Adrenal gland (tissue), 5 donors: ENCODE results near the gene TBC1D2B.

Experiments
- CTCF ChIP-seq, 6 experiments: fragments of 450-650 bp in 4 of 6; fragments of 200-600 bp in 2 of 6; sonication (generic) in 1 of 6; IDR thresholded peaks; 1 replicate in 5 of 6; 2 replicates in 1 of 6; pipeline versions ENCODE4 v1.5.1 to v1.8.0; 2016 to 2021; ENCODE audit warnings: antibody characterized with exemption in 6 of 6, mild to moderate bottlenecking in 2 of 6, moderate library complexity in 1 of 6
- POLR2A ChIP-seq, 2 donors: fragments of 450-650 bp; IDR thresholded peaks; one replicate each; pipeline ENCODE4 v1.6.1; 2017; ENCODE audit warnings: antibody characterized with exemption in 2 of 2, mild to moderate bottlenecking in 2 of 2, moderate library complexity in 1 of 2
- donor health status: DM: no; HTN: no; CAD: no.

GRCh38 chr15:77999486-77999885, 78.0 kb downstream of the TBC1D2B start:
- TF ChIP-seq CTCF (IDR thresholded peaks at IDR 0.05), result no peak
- no peak for TF ChIP-seq POLR2A (IDR thresholded peaks at IDR 0.05)
